ENCODE data around the gene MACROH2A1.

DNA sequence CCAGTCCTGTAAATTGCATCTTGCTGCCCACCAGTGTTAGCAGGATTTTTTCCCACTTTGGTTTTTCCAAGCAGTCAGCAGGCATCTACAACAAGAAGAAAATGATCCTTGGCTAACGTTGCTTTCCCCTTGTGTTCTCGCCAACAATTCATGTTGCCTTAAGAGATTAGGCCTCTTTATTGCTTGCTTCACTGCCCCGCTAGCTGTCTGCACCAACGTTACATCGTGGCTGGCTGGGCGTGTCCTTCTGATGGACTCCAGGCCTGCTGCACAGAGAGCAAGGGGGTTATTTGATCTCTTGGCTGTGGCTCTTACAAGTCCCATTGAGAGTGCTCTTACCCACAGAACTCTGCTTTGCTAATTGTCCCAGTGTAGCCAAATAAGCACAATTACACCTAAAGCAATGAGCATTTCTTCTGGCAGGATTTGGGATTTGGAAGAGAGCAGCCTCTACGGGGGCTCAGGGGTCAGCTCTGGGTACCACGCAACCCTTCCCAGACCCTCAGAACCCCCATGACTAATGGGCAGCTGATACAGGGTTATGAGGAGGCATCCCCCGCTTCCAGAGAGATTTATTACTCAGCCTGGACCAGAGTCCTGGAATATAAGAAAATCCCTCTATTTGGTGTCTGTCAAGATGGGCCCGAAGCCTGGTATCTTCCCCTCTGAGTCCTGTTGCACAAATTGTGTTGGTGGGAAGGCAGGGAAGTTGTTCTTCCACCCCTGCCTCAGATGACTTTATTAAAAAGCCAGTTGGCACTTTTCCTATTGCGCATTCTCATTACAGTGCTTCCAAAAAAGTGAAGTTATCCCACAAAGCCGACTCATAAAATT lies 30.5 kb upstream of the MACROH2A1 start:
- TF ChIP-seq, protein P1, sequence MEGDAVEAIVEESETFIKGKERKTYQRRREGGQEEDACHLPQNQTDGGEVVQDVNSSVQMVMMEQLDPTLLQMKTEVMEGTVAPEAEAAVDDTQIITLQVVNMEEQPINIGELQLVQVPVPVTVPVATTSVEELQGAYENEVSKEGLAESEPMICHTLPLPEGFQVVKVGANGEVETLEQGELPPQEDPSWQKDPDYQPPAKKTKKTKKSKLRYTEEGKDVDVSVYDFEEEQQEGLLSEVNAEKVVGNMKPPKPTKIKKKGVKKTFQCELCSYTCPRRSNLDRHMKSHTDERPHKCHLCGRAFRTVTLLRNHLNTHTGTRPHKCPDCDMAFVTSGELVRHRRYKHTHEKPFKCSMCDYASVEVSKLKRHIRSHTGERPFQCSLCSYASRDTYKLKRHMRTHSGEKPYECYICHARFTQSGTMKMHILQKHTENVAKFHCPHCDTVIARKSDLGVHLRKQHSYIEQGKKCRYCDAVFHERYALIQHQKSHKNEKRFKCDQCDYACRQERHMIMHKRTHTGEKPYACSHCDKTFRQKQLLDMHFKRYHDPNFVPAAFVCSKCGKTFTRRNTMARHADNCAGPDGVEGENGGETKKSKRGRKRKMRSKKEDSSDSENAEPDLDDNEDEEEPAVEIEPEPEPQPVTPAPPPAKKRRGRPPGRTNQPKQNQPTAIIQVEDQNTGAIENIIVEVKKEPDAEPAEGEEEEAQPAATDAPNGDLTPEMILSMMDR (IDR thresholded peaks at IDR 0.05; ENCODE audit: low read length), result no peak
- no peak for TF ChIP-seq EZH2 (IDR thresholded peaks at IDR 0.05; ENCODE audit: borderline replicate concordance, low read length)
